Fibroblast of pulmonary artery (primary cell): Measurements from ENCODE around the gene ZBTB24.
"Not testable (repeated sequence)": the region's sequence is repeated elsewhere in the genome, so short reads cannot be mapped to it uniquely, and the experiment has no call there.

Experiments used
- DNase-seq: peaks from one replicate; pipeline ENCODE4 v3.0.0-alpha.2; 2010; ENCODE audit warnings: low read depth
- H3K4me3 ChIP-seq: replicated peaks from 2 replicates; pipeline ENCODE4 v1.5.1; 2011; ENCODE audit warnings: low read depth, mild to moderate bottlenecking, control low read depth, low read length, moderate library complexity
- TF ChIP-seq, protein P1 (sequence below): IDR thresholded peaks from 2 replicates; pipeline ENCODE4 v1.5.1; 2011; ENCODE audit warnings: mild to moderate bottlenecking, control low read depth, low read length, inconsistent platforms; ENCODE audit errors: missing control alignments

The ZBTB24 gene

DNA sequence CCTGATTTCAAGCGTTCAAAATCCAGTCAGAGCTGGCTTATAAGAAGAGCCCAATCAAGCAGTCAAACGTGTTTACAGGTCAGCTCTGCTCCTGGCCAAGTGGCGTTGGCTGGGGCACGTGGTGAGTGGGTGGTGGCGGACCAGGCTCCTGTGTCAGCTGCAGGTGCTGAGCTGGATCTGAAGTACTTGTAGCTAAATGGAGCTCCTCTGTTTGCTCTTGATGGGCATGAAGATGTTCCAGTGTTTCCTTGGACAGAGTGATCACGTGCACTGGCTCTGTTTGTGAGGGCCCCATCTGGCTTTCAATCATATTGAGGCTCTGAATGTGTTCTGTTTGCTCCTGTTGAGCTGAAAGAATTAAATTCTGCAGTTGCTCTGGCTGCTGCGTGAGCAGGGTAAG is 17.2 kb downstream of the ZBTB24 start:
- DNase-seq = no peak
- TF ChIP-seq, protein P1, sequence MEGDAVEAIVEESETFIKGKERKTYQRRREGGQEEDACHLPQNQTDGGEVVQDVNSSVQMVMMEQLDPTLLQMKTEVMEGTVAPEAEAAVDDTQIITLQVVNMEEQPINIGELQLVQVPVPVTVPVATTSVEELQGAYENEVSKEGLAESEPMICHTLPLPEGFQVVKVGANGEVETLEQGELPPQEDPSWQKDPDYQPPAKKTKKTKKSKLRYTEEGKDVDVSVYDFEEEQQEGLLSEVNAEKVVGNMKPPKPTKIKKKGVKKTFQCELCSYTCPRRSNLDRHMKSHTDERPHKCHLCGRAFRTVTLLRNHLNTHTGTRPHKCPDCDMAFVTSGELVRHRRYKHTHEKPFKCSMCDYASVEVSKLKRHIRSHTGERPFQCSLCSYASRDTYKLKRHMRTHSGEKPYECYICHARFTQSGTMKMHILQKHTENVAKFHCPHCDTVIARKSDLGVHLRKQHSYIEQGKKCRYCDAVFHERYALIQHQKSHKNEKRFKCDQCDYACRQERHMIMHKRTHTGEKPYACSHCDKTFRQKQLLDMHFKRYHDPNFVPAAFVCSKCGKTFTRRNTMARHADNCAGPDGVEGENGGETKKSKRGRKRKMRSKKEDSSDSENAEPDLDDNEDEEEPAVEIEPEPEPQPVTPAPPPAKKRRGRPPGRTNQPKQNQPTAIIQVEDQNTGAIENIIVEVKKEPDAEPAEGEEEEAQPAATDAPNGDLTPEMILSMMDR = no peak
- H3K4me3 ChIP-seq = no peak overlapping the region

DNA sequence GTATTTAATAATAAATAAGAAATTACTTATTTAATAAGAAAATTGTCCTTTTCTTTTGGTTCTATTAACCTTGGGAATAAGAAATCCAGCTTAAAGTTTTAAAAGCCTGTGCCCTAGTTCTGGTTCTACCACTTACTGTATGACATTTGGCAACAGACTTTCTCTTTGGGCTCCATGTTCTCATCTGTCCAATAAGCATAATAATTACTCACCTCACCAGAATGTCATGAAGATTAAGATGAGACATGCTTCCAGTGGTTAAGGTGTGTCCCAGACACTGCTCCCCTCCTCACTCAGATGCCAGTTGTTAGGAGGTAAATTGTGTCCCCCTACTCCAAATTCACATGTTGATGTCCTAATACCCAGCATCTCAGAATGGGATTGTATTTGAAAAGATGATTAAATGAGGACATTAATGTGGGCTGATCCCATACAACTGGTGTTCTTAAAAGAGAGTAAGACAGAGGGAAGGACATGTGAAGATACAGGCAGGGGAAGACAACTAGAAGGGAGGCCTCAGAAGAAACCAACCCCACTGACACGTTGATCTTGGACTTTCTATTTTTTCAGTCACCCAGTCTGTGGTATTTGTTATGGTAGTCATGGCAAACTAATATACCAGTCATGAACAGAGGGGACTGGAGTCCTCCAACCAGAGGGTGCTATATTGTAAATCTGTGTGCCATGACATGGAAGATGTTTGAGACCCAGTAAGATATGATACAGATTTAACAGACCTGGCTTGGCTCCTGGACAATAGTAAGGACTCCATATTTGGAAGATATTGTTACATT is 21.1 kb downstream of the ZBTB24 start:
- TF ChIP-seq, protein P1 = no peak
- no peak overlapping the region for H3K4me3 ChIP-seq
- no peak for DNase-seq

DNA sequence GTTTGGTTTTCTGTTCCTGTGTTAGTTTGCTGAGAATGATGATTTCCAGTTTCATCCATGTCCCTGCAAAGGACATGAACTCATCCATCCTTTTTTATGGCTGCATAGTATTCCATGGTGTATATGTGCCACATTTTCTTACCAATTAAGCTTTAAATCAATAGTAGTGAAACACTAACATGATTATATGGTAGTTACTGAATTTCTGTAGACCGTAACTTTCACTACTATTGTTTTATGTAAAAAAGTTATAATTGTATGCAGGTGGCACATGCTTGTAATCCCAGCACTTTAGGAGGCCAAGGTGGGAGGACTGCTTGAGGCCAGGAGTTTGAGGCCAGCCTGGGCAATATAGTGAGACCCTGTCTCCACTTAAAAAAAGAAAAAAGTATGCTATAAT is 21.8 kb downstream of the ZBTB24 start:
- not testable (repeated sequence) for DNase-seq, H3K4me3 ChIP-seq

DNA sequence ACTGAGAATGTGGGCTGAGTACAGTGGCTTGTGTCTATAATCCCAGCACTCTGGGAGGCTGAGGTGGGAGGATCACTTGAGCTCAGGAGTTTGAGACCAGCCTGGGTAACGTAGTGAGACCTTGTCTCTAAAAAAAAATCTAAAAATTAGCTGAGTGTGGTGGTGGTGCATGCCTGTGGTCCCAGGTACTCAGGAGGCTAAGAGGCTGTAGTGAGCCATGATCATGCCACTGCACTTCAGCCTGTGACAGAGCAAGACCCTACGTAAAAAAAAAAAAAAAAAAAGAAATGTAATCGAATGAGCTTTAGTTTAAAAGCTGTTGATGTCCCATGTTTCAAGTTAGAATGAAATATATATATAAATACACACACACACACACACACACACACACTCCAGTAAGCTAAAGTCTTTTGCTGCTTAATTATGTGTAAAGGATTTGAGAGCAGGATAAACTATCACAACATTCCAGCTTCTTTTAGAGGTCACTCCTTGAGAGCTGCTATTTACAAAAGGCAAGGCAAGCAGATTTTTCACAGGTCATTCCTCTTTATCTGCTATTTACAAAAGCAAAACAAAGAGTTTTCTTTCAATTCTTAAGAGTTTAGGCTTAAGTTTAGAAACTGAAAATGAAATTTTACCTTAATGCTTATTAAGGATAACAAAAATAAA is 22.7 kb downstream of the ZBTB24 start:
- H3K4me3 ChIP-seq = no peak overlapping the region
- DNase-seq = no peak
- TF ChIP-seq, protein P1 = no peak

DNA sequence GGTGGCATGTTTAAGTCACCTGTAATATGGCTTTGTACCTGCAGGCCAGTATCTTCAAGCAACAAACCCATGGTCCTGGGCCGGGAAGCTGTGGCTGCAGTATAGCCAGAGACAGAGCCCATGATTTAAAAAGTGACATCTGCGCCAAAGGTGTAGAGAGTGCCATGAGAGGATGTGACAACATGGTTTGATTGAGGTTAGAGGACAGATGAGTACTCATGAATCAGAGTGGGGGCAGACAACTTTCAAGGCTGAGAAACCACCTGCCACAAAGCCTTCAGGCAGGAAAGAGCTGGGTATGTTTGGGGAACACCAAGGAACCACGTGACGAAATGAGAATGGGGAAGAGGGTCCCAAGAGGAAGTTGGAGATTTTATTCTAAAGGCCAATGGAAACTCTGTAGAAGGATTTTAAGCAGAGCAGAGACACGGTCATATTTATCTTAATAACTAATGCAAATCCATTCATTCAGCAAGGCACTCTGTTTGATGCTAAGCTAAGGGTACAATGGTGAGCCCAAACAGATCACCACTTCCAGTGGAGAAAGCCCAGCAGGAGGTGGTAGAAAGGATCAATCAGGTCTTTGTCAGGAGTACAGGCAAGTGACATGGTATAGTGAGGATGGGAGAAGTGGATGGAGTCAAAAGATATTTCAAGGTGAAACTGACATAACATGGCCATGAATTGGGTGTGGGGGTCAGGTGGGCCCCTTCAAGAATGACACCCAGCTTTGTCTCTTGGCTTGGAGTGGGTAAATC is 24.1 kb downstream of the ZBTB24 start:
- no peak overlapping the region for H3K4me3 ChIP-seq
- DNase-seq = no peak
- TF ChIP-seq, protein P1 = no peak

DNA sequence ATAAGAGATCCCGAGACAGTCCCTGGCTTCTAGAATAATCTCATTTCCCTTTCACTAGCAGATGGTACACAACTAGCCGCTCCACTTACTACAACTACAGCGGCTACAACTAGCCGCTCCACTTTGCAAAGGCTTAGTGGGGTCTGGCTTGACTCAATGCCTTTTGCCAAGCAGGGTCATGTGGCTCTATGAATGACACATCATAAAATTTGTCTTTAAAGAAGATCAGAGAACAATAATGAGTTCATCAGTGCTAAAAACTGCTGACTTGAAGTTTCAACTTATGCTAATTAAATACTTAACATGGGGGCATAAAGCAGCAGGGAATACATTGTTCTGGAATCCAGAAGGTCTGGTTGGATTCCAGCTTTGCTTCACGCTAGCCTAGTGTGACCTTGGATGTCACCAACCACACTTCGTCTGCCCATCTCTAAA is 25.4 kb downstream of the ZBTB24 start:
- no peak for DNase-seq
- no peak overlapping the region for H3K4me3 ChIP-seq
- TF ChIP-seq, protein P1 = no peak

DNA sequence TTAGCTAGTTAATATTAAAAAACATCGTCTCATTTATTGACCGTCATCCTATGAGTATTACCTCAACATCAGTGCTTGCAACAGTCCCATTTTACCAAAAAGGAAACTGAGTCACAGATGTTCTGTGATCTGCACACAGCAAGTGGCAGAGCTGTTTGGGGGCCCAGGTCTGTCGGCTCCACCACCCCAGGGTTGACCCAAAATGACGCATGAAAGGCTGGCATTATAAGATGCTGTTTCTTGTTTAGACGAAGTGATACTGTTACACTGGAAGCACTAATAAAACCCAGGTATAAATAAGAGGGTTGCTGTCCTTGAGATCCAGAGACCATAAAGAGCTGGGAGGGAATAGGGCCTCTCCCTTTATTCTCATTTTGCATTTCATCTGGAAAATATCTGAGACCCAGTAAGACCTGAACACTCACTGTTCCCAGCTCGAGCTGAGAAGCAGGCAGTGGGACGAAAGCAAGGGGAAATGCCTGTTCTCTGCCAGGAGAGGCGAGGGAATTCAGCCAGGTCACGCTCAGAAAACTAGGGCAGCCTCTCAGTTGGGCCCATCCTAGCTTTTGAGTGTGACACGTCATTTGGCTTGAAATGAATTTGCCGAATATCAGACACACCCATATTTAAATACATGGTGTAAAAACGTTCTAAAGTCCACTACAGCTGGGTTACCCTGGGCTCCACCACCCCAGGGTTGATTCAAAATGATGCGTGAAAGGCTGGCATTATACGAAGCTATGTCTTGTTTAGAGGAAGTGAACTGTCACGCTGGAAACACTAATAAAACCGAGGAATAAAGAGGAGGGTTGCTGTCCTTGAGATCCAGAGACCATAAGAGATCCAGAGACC is 26.1 kb downstream of the ZBTB24 start:
- peak; percentile 68 for DNase-seq
- H3K4me3 ChIP-seq = peak overlapping the region; percentile 84

More for the DNA sequence above, 26.1 kb downstream of the ZBTB24 start:
- TF ChIP-seq, protein P1 = no peak
